Activated CD8-positive, alpha-beta T cell treated with anti-CD3 and anti-CD28 coated beads for 36 hours (primary cell): ENCODE results near the gene ZGLP1. TPM values are rescaled to one million over a fixed set of nuclear protein-coding genes. Genes with fewer than 3 reads are reported as not detected.

Source experiments
- ATAC-seq: fragments of 200-7000 bp; cut with Tn5 transposase; one replicate; pipeline ENCODE4 v1.10.0; 2021; ENCODE audit warnings: mild to moderate bottlenecking, moderate library complexity
- CTCF ChIA-PET: fragments of 350-600 bp; sonication (Branson Sonifier 250); formaldehyde crosslinking; loops from one replicate; lab custom pipeline; 2021; ENCODE audit warnings: antibody characterized with exemption; lab: Charles Lee
- POLR2A ChIA-PET: fragments of 350-600 bp; sonication (Branson Sonifier 250); formaldehyde crosslinking; loops from one replicate; lab custom pipeline; 2021; ENCODE audit warnings: antibody characterized with exemption; lab: Charles Lee
- DNase-seq: peaks from one replicate; pipeline ENCODE4 v3.0.0-alpha.2; 2020
- H3K27ac Mint-ChIP-seq: one replicate; pipeline ENCODE4 v1.8.0; 2021; ENCODE audit warnings: mild to moderate bottlenecking, mixed read lengths
- H3K27me3 Mint-ChIP-seq: one replicate; pipeline ENCODE4 v1.8.0; 2021; ENCODE audit warnings: mixed read lengths
- H3K36me3 Mint-ChIP-seq: one replicate; pipeline ENCODE4 v1.8.0; 2021; ENCODE audit warnings: low read depth, mixed read lengths
- H3K4me1 Mint-ChIP-seq: one replicate; pipeline ENCODE4 v1.8.0; 2021; ENCODE audit warnings: low read depth, mixed read lengths
- H3K4me3 Mint-ChIP-seq: one replicate; pipeline ENCODE4 v1.8.0; 2021; ENCODE audit warnings: mild to moderate bottlenecking, moderate library complexity, mixed read lengths
- H3K9me3 Mint-ChIP-seq: one replicate; pipeline ENCODE4 v1.8.0; 2021; ENCODE audit warnings: mixed read lengths
- intact Hi-C: fragments of 100-400 bp; cut with micrococcal nuclease; formaldehyde crosslinking; loops from one replicate; pipeline ENCODE4 v1.10.0; 2022
- total RNA-seq, 2 experiments: library from RNA; stranded (reverse); gene quantifications; one replicate each; pipeline ENCODE4 v1.2.3, GENCODE V29; 2021
- TF ChIP-seq, protein P1 (sequence below): fragments of 200-600 bp; IDR thresholded peaks from one replicate; pipeline ENCODE4 v1.8.0; 2022; ENCODE audit warnings: antibody characterized with exemption, mild to moderate bottlenecking

ZGLP1 gene
- total RNA-seq, 2 experiments from 2014 or later, result 3.2 to 3.7 TPM

DNA sequence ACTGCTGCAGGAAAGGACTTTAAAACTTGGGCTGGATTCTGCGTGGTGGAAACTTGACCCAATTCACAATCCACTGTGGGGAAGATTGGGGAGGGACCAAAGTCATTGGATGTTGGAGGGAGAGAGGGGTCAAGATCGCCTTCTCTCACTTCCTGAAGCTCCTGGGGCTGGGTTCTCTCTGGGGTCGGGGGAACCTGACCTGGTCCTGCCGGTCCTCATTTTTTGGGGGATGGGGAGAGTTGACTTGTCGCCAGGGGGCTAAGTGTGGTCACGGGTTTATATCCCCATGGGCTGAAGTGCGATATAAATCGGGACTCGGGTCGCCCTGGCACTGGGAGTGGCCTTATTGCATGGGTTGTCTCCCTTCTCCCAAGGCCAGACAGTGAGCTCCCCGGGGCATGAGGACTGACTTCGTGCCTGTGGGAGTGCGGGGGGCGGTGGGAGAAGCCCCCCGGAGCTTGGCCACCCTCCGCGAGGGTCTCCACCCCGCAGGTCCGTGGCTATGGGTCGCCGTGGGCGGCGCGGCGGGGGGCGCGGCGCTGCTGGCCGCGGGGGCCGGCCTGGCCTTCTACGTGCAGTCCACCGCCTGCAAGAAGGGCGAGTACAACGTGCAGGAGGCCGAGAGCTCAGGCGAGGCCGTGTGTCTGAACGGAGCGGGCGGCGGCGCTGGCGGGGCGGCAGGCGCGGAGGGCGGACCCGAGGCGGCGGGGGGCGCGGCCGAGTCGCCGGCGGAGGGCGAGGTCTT is 13.6 kb downstream of the ZGLP1 start:
- DNase-seq, result no peak
- peaks cover 49% of the 10 kb centered on the region for H3K27me3 Mint-ChIP-seq
- intact Hi-C loops, result no loop called here
- no peak overlapping the region for H3K27ac Mint-ChIP-seq
- ChIA-PET POLR2A (interaction anchor here (0.7 to 1.4 kb wide), 2 partner anchors 9 to 48 kb away, joined by 3 to 6 read pairs; partner anchors contain the start of gene ICAM4), CTCF (interaction anchor here (0.6 to 1.4 kb wide), 2 partner anchors 9 to 93 kb away, joined by 4 to 7 read pairs; no protein-coding TSS in a partner anchor)
- H3K4me1 Mint-ChIP-seq, result peaks cover 32% of the 10 kb centered on the region
- H3K36me3 Mint-ChIP-seq, result no peaks in the 10 kb centered on the region
- no peak for ATAC-seq
- TF ChIP-seq, protein P1, sequence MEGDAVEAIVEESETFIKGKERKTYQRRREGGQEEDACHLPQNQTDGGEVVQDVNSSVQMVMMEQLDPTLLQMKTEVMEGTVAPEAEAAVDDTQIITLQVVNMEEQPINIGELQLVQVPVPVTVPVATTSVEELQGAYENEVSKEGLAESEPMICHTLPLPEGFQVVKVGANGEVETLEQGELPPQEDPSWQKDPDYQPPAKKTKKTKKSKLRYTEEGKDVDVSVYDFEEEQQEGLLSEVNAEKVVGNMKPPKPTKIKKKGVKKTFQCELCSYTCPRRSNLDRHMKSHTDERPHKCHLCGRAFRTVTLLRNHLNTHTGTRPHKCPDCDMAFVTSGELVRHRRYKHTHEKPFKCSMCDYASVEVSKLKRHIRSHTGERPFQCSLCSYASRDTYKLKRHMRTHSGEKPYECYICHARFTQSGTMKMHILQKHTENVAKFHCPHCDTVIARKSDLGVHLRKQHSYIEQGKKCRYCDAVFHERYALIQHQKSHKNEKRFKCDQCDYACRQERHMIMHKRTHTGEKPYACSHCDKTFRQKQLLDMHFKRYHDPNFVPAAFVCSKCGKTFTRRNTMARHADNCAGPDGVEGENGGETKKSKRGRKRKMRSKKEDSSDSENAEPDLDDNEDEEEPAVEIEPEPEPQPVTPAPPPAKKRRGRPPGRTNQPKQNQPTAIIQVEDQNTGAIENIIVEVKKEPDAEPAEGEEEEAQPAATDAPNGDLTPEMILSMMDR, result no peak
- H3K4me3 Mint-ChIP-seq, result peak overlapping the region; percentile 68
- H3K9me3 Mint-ChIP-seq, result no peaks in the 10 kb centered on the region

DNA sequence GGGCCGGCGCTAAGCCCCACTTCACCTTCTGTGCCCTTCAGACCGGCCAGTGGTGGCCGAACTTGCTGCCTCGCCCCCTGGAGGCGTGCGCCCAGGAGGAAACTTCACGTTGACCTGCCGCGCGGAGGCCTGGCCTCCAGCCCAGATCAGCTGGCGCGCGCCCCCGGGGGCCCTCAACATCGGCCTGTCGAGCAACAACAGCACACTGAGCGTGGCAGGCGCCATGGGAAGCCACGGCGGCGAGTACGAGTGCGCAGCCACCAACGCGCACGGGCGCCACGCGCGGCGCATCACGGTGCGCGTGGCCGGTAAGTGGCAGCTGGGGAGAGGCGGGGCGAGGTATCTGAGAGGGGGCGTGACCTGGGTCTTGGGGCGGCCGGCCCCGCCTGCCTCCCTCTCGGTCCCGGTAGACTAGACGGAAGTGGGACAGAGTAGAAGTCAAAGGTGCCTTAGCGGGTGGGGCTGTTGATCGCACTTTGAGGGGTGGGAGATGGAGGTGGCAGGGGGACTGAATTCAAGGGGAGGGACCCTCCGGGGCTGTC is 14.2 kb downstream of the ZGLP1 start:
- intact Hi-C loops, result no loop called here
- POLR2A ChIA-PET, result interaction anchor here (1.4 kb wide), 1 partner anchor 9 kb away, joined by 6 read pairs; the partner anchor contains the start of gene ICAM4
- DNase-seq (peak; percentile 71), ATAC-seq (peak; percentile 46)
- no peaks in the 10 kb centered on the region for H3K9me3 Mint-ChIP-seq
- peaks cover 55% of the 10 kb centered on the region for H3K27me3 Mint-ChIP-seq
- TF ChIP-seq, protein P1, result no peak
- no peaks in the 10 kb centered on the region for H3K36me3 Mint-ChIP-seq
- H3K27ac Mint-ChIP-seq, result no peak overlapping the region
- CTCF ChIA-PET, result interaction anchor here (0.6 to 1.4 kb wide), 2 partner anchors 10 to 94 kb away, joined by 4 to 7 read pairs; no protein-coding TSS in a partner anchor
- peaks cover 39% of the 10 kb centered on the region for H3K4me1 Mint-ChIP-seq
- H3K4me3 Mint-ChIP-seq, result peak overlapping the region; percentile 68

DNA sequence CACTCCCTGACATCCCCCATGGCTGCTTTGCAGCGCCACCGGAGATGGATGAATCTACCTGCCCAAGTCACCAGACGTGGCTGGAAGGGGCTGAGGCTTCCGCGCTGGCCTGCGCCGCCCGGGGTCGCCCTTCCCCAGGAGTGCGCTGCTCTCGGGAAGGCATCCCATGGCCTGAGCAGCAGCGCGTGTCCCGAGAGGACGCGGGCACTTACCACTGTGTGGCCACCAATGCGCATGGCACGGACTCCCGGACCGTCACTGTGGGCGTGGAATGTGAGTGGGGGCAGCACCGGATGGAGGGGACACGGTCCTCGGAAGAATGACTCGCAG is 15.3 kb downstream of the ZGLP1 start:
- intact Hi-C loops, result no loop called here
- ATAC-seq, result no peak
- Mint-ChIP-seq H3K27me3 (peaks cover 60% of the 10 kb centered on the region), H3K27ac (no peak overlapping the region), H3K4me3 (no peak overlapping the region), H3K36me3 (no peaks in the 10 kb centered on the region), H3K4me1 (peaks cover 45% of the 10 kb centered on the region), H3K9me3 (no peaks in the 10 kb centered on the region)
- TF ChIP-seq, protein P1, result no peak
- DNase-seq, result no peak
- ChIA-PET POLR2A (interaction anchor here (1.1 to 1.2 kb wide), 2 partner anchors 12 to 37 kb away, joined by 3 to 7 read pairs; no protein-coding TSS in a partner anchor), CTCF (no interaction called here)

DNA sequence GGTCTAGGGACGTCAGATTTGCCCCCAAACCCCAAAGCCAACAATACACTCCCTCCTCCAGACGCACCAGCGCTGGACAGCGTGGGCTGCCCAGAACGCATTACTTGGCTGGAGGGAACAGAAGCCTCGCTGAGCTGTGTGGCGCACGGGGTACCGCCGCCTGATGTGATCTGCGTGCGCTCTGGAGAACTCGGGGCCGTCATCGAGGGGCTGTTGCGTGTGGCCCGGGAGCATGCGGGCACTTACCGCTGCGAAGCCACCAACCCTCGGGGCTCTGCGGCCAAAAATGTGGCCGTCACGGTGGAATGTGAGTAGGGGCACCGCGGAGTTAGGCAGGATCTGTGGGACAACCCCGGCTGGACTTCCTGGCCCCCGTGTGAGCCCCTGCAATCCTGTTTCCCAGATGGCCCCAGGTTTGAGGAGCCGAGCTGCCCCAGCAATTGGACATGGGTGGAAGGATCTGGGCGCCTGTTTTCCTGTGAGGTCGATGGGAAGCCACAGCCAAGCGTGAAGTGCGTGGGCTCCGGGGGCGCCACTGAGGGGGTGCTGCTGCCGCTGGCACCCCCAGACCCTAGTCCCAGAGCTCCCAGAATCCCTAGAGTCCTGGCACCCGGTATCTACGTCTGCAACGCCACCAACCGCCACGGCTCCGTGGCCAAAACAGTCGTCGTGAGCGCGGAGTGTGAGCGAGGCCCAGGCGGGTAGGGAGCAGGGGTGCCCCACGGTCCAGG is 15.8 kb downstream of the ZGLP1 start:
- Mint-ChIP-seq H3K9me3 (no peaks in the 10 kb centered on the region), H3K4me3 (no peak overlapping the region), H3K36me3 (no peaks in the 10 kb centered on the region), H3K27me3 (peaks cover 62% of the 10 kb centered on the region), H3K27ac (no peak overlapping the region), H3K4me1 (peaks cover 49% of the 10 kb centered on the region)
- TF ChIP-seq, protein P1, result no peak
- DNase-seq (no peak), ATAC-seq (no peak)
- ChIA-PET POLR2A (interaction anchor here (1.1 to 1.2 kb wide), 2 partner anchors 12 to 37 kb away, joined by 3 to 7 read pairs; no protein-coding TSS in a partner anchor), CTCF (no interaction called here)
- intact Hi-C loops, result no loop called here
